Measurements from ENCODE around the gene CCDC33.

CCDC33 gene

GRCh38 chr15:74291101-74292071 lies 55.3 kb downstream of the CCDC33 start:
- no peak for TF ChIP-seq JUND (IDR thresholded peaks at IDR 0.05; ENCODE audit: low read depth)
- in situ Hi-C loops (cut with HindIII; ENCODE audit: low pct_unique_long_range_greater_than_20kb, low sequenced_read_pairs) = no loop called here

GRCh38 chr15:74293021-74293810 lies 57.1 kb downstream of the CCDC33 start:
- no peak for DNase-seq (ENCODE audit: low read depth in 1 of 2, low spot score in 1 of 2)
- in situ Hi-C loops (cut with HindIII; ENCODE audit: low pct_unique_long_range_greater_than_20kb, low sequenced_read_pairs) = no loop called here
- TF ChIP-seq JUND (IDR thresholded peaks at IDR 0.05; ENCODE audit: low read depth) = no peak

More at GRCh38 chr15:74291101-74292071, 55.3 kb downstream of the CCDC33 start:
- DNase-seq (ENCODE audit: low read depth in 1 of 2, low spot score in 1 of 2) = peak; percentile 80 to 83

- TF ChIP-seq JUND (IDR thresholded peaks at IDR 0.05; ENCODE audit: low read depth) = no peak
- DNase-seq (ENCODE audit: low read depth in 1 of 2, low spot score in 1 of 2) = no peak
- in situ Hi-C loops (cut with HindIII; ENCODE audit: low pct_unique_long_range_greater_than_20kb, low sequenced_read_pairs) = no loop called here
These were observed 57.9 kb downstream of the CCDC33 start for GRCh38 chr15:74294010-74294409.

GRCh38 chr15:74295800-74296199 lies 59.7 kb downstream of the CCDC33 start:
- no peak for TF ChIP-seq JUND (IDR thresholded peaks at IDR 0.05; ENCODE audit: low read depth)
- in situ Hi-C loops (cut with HindIII; ENCODE audit: low pct_unique_long_range_greater_than_20kb, low sequenced_read_pairs) = no loop called here
- no peak for DNase-seq (ENCODE audit: low read depth in 1 of 2, low spot score in 1 of 2)

GRCh38 chr15:74297887-74298286 lies 61.8 kb downstream of the CCDC33 start:
- no peak for TF ChIP-seq JUND (IDR thresholded peaks at IDR 0.05; ENCODE audit: low read depth)
- no peak for DNase-seq (ENCODE audit: low read depth in 1 of 2, low spot score in 1 of 2)
- in situ Hi-C loops (cut with HindIII; ENCODE audit: low pct_unique_long_range_greater_than_20kb, low sequenced_read_pairs) = no loop called here

- in situ Hi-C loops (cut with HindIII; ENCODE audit: low pct_unique_long_range_greater_than_20kb, low sequenced_read_pairs) = no loop called here
- no peak for DNase-seq (ENCODE audit: low read depth in 1 of 2, low spot score in 1 of 2)
- no peak for TF ChIP-seq JUND (IDR thresholded peaks at IDR 0.05; ENCODE audit: low read depth)
These were observed 64.1 kb downstream of the CCDC33 start for GRCh38 chr15:74300057-74300795.

GRCh38 chr15:74301583-74302361 lies 65.6 kb downstream of the CCDC33 start:
- no peak for TF ChIP-seq JUND (IDR thresholded peaks at IDR 0.05; ENCODE audit: low read depth)
- DNase-seq (ENCODE audit: low read depth in 1 of 2, low spot score in 1 of 2) = no peak
- in situ Hi-C loops (cut with HindIII; ENCODE audit: low pct_unique_long_range_greater_than_20kb, low sequenced_read_pairs) = no loop called here

GRCh38 chr15:74302821-74303359 lies 66.8 kb downstream of the CCDC33 start:
- no peak for TF ChIP-seq JUND (IDR thresholded peaks at IDR 0.05; ENCODE audit: low read depth)
- peak; percentile 51 to 68 for DNase-seq (ENCODE audit: low read depth in 1 of 2, low spot score in 1 of 2)
- in situ Hi-C loops (cut with HindIII; ENCODE audit: low pct_unique_long_range_greater_than_20kb, low sequenced_read_pairs) = no loop called here

GRCh38 chr15:74303741-74304309 lies 67.7 kb downstream of the CCDC33 start:
- in situ Hi-C loops (cut with HindIII; ENCODE audit: low pct_unique_long_range_greater_than_20kb, low sequenced_read_pairs) = no loop called here
- no peak for TF ChIP-seq JUND (IDR thresholded peaks at IDR 0.05; ENCODE audit: low read depth)
- DNase-seq (ENCODE audit: low read depth in 1 of 2, low spot score in 1 of 2) = no peak

- TF ChIP-seq JUND (IDR thresholded peaks at IDR 0.05; ENCODE audit: low read depth) = no peak
- in situ Hi-C loops (cut with HindIII; ENCODE audit: low pct_unique_long_range_greater_than_20kb, low sequenced_read_pairs) = no loop called here
- no peak for DNase-seq (ENCODE audit: low read depth in 1 of 2, low spot score in 1 of 2)
These were observed 68.3 kb downstream of the CCDC33 start for GRCh38 chr15:74304431-74304830.

- in situ Hi-C loops (cut with HindIII; ENCODE audit: low pct_unique_long_range_greater_than_20kb, low sequenced_read_pairs) = no loop called here
- no peak for TF ChIP-seq JUND (IDR thresholded peaks at IDR 0.05; ENCODE audit: low read depth)
- DNase-seq (ENCODE audit: low read depth in 1 of 2, low spot score in 1 of 2) = no peak
These were observed 69.6 kb downstream of the CCDC33 start for GRCh38 chr15:74305687-74306086.

All from T47D (cell line).